HepG2 (cell line): ENCODE data around the gene NSD2. TPM values are rescaled to one million over a fixed set of nuclear protein-coding genes. Genes with fewer than 3 reads are reported as not detected.

Source experiments
- CENPBD1 ChIP-seq: sonication (generic); formaldehyde crosslinking; IDR thresholded peaks from 2 replicates; pipeline ENCODE4 v1.8.0; 2022; ENCODE audit warnings: missing genetic modification reagents, low read depth, mild to moderate bottlenecking, borderline replicate concordance
- CSRNP1 ChIP-seq: sonication (generic); formaldehyde crosslinking; IDR thresholded peaks from 2 replicates; pipeline ENCODE4 v1.8.1; 2023; ENCODE audit warnings: mild to moderate bottlenecking, missing genetic modification reagents
- IRF2 ChIP-seq: IDR thresholded peaks from 2 replicates; pipeline ENCODE4 v1.6.1; 2018; ENCODE audit warnings: missing genetic modification reagents, missing compliant biosample characterization
- JARID2 ChIP-seq: sonication (generic); formaldehyde crosslinking; IDR thresholded peaks from 2 replicates; pipeline ENCODE4 v1.8.1; 2023; ENCODE audit warnings: missing genetic modification reagents, inconsistent platforms; ENCODE audit not compliant: insufficient replicate concordance
- KMT2B ChIP-seq: IDR thresholded peaks from 2 replicates; pipeline ENCODE4 v1.6.1; 2016; ENCODE audit warnings: missing genetic modification reagents, missing compliant biosample characterization
- MAFF ChIP-seq: IDR thresholded peaks from 2 replicates; pipeline ENCODE4 v1.6.1; 2011; ENCODE audit warnings: low read depth, low read length, improper control_type of control experiment
- NAIF1 ChIP-seq: sonication (generic); formaldehyde crosslinking; IDR thresholded peaks from 2 replicates; pipeline ENCODE4 v1.5.0; 2020; ENCODE audit warnings: mild to moderate bottlenecking, missing genetic modification reagents, borderline replicate concordance
- RORA ChIP-seq: sonication (generic); formaldehyde crosslinking; IDR thresholded peaks from 2 replicates; pipeline ENCODE4 v1.5.0; 2020; ENCODE audit warnings: mild to moderate bottlenecking, missing genetic modification reagents, moderate library complexity
- SMYD3 ChIP-seq: sonication (generic); formaldehyde crosslinking; IDR thresholded peaks from 2 replicates; pipeline ENCODE4 v1.8.1; 2023; ENCODE audit warnings: mild to moderate bottlenecking, missing genetic modification reagents
- SOX13 ChIP-seq, 3 experiments: fragments of 450-650 bp in 1 of 3; sonication (generic) in 1 of 3; formaldehyde crosslinking in 1 of 3; IDR thresholded peaks in 2 of 3; conservative IDR thresholded peaks in 1 of 3; 2 replicates each; pipeline versions ENCODE4 v1.5.0 to v1.6.1; 2016 to 2020; ENCODE audit warnings: antibody characterized with exemption in 1 of 3, mild to moderate bottlenecking in 1 of 3, missing compliant biosample characterization in 1 of 3, missing genetic modification reagents in 1 of 3, moderate library complexity in 1 of 3
- SP140L ChIP-seq: sonication (generic); formaldehyde crosslinking; IDR thresholded peaks from 2 replicates; pipeline ENCODE4 v1.4.0; 2020; ENCODE audit warnings: missing genetic modification reagents, borderline replicate concordance
- TAF15 ChIP-seq: fragments of 200-400 bp; formaldehyde crosslinking; IDR thresholded peaks from one replicate; pipeline ENCODE4 v1.6.1; 2018; ENCODE audit warnings: mild to moderate bottlenecking, low read depth, low read length; ENCODE audit not compliant: poor library complexity, severe bottlenecking
- TOE1 ChIP-seq: sonication (generic); formaldehyde crosslinking; IDR thresholded peaks from 2 replicates; pipeline ENCODE4 v1.4.0; 2020; ENCODE audit warnings: mild to moderate bottlenecking, missing genetic modification reagents
- ZBTB34 ChIP-seq: sonication (generic); formaldehyde crosslinking; IDR thresholded peaks from 2 replicates; pipeline ENCODE4 v1.8.0; 2022; ENCODE audit warnings: mild to moderate bottlenecking, missing genetic modification reagents
- ZFP41 ChIP-seq: sonication (generic); formaldehyde crosslinking; IDR thresholded peaks from 2 replicates; pipeline ENCODE4 v1.4.0; 2020; ENCODE audit warnings: mild to moderate bottlenecking, missing genetic modification reagents, borderline replicate concordance
- ZNF121 ChIP-seq: sonication (generic); formaldehyde crosslinking; IDR thresholded peaks from 2 replicates; pipeline ENCODE4 v1.5.0; 2020; ENCODE audit warnings: mild to moderate bottlenecking, missing genetic modification reagents
- ZNF503 ChIP-seq: sonication (generic); formaldehyde crosslinking; IDR thresholded peaks from 2 replicates; pipeline ENCODE4 v1.4.0; 2020; ENCODE audit warnings: missing genetic modification reagents
- ZNF546 ChIP-seq: sonication (generic); formaldehyde crosslinking; conservative IDR thresholded peaks from 2 replicates; pipeline ENCODE4 v1.8.1; 2023; ENCODE audit warnings: mild to moderate bottlenecking, missing genetic modification reagents
- ZNF556 ChIP-seq: sonication (generic); formaldehyde crosslinking; IDR thresholded peaks from 2 replicates; pipeline ENCODE4 v1.4.0; 2020; ENCODE audit warnings: mild to moderate bottlenecking, missing genetic modification reagents, borderline replicate concordance
- ZNF777 ChIP-seq: sonication (generic); formaldehyde crosslinking; IDR thresholded peaks from 2 replicates; pipeline ENCODE4 v1.4.0; 2020; ENCODE audit warnings: missing genetic modification reagents
- polyA plus RNA-seq, 8 experiments: library from polyadenylated mRNA; depleted of rRNA in 3 of 8; stranded (reverse) in 7 of 8; unstranded in 1 of 8; fragments of >200 nt; fragmentation: Illumina TruSeq in 4 of 8; extraction: Trizol in 4 of 8; gene quantifications; 2 replicates each; pipeline versions ENCODE4 v1.2.1 to v1.2.3, GENCODE V29; 2011 to 2016; ENCODE audit warnings: low read depth in 4 of 8, missing spikeins in 1 of 8, mixed read lengths in 1 of 8; ENCODE audit not compliant: insufficient read depth in 1 of 8
- total RNA-seq, 5 experiments: library from RNA; depleted of rRNA; stranded (reverse); fragments of >200 nt; fragmentation: Illumina TruSeq; extraction: Trizol; gene quantifications; 2 replicates each; pipeline ENCODE4 v1.2.3, GENCODE V29; 2016; ENCODE audit warnings: low read depth in 1 of 5

The NSD2 gene
- total and polyA plus RNA-seq, 2 of the 13 experiments (the other 11 are each of a cell fraction or from before 2014, with no cell fraction given) = 22.0 to 65.9 TPM

DNA sequence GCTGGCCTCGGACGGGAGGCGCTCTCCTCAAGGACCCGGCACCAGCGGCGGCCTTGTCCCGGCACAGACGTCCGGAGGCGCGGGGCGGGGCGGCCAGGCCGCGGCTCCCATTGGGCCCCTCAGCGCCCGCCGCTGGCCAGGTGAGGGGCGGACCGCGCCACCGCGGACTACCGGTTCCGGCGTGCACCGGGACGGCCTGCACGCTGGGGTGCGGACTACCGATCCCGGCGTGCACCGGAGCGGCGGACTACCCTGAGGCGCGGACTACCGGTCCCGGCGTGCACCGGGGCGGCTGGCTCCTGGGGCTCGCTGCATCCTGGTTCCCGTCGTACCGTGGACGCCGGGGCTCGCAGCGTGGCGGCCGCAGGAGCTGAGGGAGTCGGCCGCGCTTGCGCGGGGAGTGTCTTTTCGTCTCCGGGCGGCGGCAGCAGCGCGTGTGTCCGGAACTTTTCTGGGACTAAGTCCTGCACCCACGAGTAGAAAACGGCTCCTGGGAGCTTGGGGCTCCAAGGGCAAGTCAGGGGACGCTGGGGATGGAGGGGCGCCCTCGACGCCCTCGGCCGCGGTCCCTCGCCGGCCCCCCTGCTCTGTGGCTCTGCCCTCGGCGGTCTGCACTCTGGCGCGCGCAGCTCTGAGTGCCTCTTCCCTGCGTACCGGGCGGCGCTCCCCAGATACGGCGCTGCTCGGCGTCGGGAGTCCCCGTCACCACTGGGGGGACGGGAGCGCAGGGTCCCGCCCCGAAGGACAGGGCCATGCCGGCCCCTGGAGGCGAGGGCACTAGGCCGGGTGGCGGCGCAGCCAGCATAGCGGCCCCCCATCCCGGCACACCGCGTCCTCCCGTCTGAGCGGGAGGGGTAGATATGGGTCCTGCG, 14.9 kb upstream of the NSD2 start, which contains the start of gene LETM1 (continued):
- TF ChIP-seq SP140L (CRISPR knock-in tag) (no peak), ZNF546 (CRISPR knock-in tag) (peak; percentile 39; the same call in 1 of the 2 replicates), TAF15 (peak; percentile 31), KMT2B (CRISPR knock-in tag) (peak; percentile 72; the same call in 1 of the 2 replicates), IRF2 (CRISPR knock-in tag) (peak; percentile 96), RORA (CRISPR knock-in tag) (no peak), ZNF121 (CRISPR knock-in tag) (no peak; the same call in 1 of the 2 replicates), ZBTB34 (CRISPR knock-in tag) (peak; percentile 48; the same call in 1 of the 2 replicates), CENPBD1 (CRISPR knock-in tag) (no peak), JARID2 (CRISPR knock-in tag) (no peak), SMYD3 (peak; percentile 55; the same call in 1 of the 2 replicates), TOE1 (no peak; the same call in 1 of the 2 replicates), ZNF777 (CRISPR knock-in tag) (peak; percentile 93), ZNF503 (CRISPR knock-in tag) (0 out of 2 replicates have a peak, but pooled peaks have one; percentile 21), SOX13 (IDR thresholded peaks at IDR 0.05) (no peak), SOX13 (CRISPR knock-in tag; conservative IDR thresholded peaks at IDR 0.05 in 1 of 2, IDR thresholded peaks at IDR 0.05 in 1 of 2) (no peak), ZFP41 (CRISPR knock-in tag) (no peak), MAFF (no peak), ZNF556 (CRISPR knock-in tag) (peak; percentile 85; the same call in 1 of the 2 replicates), NAIF1 (CRISPR knock-in tag) (no peak; the same call in 1 of the 2 replicates), CSRNP1 (peak; percentile 31)
